Activated CD8-positive, alpha-beta memory T cell treated with anti-CD3 and anti-CD28 coated beads for 1 hour (primary cell): Measurements from ENCODE around the gene CKAP5.
"Not testable (repeated sequence)": the region's sequence is repeated elsewhere in the genome, so short reads cannot be mapped to it uniquely, and the experiment has no call there.

Experiments
- DNase-seq, 2 donors: peaks; one replicate each; pipeline ENCODE4 v3.0.0-alpha.2; 2020; ENCODE audit warnings: low read depth in 1 of 2; ENCODE audit errors: extremely low read depth in 1 of 2

CKAP5 gene

DNA sequence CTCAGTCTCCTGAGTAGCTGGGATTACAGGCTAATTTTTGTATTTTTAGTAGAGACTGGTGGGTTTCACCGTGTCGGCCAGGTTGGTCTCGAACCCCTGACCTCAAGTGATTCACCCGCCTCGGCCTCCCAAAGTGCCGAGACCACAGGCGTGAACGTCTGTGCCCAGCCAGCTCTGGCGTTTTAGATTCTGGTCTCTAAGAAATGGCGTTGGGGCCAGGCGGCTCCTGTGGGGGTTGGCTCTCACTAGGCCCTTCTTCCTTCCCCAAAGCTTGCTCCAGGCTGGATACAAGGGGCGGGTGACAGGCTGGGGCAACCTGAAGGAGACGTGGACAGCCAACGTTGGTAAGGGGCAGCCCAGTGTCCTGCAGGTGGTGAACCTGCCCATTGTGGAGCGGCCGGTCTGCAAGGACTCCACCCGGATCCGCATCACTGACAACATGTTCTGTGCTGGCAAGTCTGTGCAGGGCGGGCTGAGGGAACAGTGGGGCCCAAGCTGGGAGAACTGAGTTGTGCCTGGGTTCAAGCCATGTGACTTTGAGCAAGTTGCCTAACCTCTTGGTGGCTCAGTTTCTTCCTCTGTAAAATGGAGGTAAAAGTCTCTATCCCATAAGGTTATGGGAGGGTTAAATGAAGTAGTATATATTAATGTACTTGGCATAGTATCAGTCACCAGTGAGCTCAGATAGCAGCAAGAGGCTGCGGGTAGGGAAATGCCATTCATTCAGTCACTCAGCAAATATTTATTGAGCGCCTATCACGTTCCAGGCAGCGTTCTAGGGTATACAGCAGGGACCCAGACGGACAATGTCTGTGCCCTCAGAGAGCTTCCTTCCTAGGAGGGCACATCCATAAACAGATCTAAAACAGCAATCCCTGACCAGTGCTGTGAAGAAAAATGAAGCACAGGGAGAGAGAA, 116.7 kb downstream of the CKAP5 start:
- DNase-seq = no peak

DNA sequence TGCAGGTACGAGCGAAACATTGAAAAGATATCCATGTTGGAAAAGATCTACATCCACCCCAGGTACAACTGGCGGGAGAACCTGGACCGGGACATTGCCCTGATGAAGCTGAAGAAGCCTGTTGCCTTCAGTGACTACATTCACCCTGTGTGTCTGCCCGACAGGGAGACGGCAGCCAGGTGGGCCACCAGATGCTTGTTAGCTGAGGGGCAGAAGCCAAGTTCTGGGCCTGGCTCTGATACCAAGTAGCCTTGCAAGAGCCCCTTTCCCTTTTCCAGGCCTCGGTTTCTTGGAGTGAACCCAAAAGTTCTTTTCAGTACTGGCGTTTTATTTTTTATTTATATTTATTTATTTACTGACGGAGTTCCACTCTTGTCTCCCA, 117.4 kb downstream of the CKAP5 start:
- no peak for DNase-seq

DNA sequence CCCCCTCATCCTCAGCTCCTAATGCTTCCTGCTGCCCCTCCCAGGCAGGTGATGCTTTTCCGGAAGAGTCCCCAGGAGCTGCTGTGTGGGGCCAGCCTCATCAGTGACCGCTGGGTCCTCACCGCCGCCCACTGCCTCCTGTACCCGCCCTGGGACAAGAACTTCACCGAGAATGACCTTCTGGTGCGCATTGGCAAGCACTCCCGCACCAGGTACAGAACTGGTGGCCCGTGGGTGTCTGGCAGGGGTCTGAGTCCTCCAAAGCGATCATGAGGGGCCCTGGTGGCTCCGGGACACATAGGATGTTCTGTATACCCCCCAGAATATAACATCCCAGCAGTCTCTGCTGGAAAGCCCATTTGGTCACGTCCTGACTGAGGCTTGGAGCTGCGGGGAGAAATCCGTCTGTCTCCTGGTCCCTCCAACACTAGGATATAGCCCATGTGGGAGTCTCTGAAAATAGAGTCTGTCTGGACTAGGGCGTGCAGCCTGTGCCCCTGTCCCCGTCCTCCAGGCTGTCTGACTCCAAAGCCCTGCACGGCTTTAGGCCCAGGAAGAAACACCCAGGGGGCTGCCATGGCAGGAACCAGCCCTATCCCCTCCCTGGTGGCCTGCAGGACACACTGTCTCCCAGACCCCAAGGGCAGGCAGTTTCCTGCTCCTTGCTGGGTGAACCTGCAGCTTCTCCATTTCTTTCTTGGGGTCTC, 118.0 kb downstream of the CKAP5 start:
- no peak for DNase-seq

DNA sequence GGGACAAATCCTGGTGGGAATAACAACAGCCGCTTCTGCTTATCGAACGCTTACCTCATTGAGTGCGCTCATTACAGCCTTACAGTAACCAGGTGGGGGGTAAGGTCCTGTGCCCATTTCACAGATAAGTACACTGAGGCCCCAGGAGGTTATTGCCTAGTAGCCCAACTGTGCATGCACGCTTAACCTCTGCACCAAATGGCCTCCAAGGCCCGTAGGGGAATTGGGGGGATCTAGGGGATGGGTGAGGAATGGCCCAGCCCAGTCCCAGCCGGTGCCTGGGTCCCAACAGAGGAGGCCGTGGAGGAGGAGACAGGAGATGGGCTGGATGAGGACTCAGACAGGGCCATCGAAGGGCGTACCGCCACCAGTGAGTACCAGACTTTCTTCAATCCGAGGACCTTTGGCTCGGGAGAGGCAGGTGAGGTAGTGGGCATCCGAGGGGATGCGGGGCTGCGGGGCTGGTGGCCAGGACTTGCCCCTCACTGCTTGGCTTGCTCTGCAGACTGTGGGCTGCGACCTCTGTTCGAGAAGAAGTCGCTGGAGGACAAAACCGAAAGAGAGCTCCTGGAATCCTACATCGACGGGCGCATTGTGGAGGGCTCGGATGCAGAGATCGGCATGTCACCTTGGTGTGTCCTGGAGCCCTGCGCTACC, 119.7 kb downstream of the CKAP5 start:
- DNase-seq = no peak

DNA sequence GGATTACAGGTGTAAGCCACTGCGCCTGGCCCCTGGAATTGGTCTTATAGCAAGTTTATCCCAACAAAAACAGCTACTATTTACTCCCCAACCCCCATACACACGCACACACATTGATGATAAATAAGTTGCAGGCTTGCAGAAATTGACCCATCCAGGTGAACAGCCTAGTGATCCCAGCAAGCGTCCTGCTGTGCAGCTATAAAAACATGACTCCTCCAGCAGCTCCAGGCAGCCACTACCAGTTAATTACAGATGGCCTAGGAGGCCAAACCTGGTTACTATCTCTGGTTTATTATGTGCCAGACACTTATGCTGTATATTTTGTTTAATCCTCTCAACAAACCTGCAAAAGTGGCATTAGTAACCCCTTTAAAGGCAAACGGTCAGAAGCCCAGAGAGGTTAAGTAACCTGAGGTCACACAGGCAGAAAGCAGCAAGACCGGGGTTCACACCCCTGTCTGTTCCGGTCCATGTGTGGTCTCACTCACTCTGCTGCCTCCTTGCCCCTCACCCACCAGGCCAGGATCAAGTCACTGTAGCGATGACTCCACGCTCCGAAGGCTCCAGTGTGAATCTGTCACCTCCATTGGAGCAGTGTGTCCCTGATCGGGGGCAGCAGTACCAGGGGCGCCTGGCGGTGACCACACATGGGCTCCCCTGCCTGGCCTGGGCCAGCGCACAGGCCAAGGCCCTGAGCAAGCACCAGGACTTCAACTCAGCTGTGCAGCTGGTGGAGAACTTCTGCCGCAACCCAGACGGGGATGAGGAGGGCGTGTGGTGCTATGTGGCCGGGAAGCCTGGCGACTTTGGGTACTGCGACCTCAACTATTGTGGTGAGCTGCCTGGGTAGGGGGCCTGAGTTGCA, 120.5 kb downstream of the CKAP5 start:
- no peak for DNase-seq

DNA sequence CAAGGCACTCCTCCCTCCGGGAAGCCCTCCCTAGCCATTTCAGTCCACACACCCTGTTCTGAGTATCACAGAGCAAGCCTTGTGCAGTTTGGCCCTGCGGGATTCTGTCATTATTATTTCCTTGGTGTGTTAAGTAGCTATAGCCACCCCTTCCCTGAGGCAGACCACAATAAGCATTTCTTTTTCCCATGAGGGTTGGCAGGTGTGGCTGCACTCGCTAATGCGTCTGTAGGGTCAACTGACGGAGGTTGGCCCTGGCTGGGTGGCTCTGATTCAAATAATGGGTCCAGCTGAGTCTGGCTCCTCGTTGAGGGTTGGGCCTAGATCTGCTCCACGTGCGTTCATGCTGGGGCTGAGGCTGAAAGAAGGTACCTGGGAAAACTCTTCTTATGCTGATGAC, 122.0 kb downstream of the CKAP5 start:
- DNase-seq = no peak

DNA sequence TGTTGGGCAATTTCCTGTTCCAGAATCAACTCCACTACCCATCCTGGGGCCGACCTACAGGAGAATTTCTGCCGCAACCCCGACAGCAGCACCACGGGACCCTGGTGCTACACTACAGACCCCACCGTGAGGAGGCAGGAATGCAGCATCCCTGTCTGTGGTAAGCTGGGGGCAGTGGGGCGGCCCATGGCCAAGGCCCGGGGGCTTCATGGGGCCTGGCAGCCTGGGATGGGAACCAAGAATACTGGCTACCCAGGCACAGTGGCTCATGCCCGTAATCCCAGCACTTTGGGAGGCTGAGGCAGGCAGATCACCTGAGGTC, 122.8 kb downstream of the CKAP5 start:
- DNase-seq = no peak

DNA sequence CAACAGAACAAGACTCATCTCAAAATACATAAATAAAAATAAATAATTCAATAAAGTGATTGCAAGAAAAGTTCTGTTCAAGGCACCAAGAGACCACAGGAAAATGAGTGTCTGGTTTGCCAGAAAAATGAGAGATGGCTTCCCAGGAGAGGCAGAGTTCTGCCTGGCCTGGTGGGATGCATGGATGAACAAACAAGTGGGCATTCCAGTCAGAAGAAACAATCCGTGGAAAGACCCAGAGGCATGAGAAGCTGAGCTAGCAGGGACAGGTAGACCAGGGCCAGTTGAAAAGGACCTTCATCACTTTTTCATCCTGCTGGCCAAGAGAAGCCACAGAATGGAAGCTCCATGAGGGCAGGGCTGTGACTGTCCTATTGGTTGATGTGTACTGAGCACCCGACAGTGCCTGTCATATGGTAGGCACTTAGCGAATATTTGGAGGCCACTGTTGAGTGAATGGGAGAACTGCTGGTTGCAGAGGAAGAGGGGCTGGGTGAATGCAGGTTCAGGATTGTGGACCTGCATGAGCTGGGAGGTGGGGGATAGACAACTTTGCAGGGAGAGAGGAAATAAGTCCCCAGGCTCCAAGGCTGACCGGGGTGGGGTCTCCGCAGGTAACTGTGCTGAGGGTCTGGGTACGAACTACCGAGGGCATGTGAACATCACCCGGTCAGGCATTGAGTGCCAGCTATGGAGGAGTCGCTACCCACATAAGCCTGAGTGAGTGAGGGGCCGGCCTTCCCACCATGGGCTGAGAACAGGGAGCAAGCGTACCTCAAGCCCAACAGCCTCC, 123.3 kb downstream of the CKAP5 start:
- no peak for DNase-seq

DNA sequence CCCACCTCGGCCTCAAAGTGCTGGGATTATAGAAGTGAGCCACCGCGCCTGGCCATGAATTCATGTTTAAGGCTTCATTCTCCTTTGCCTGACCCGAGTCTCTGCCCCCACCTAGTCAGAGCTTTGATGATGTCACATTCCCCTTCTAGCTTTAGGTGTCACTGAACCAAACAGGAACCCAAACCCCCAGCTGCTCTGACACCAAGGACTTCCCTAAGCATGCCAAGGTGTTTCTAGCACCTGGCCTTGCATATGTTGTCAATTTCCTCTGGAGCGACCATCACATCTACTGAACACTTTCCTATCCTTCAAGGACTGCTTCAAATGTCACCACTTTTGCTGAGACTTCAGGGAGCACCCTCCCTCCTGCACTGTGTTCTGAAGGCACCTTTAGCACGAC, 124.8 kb downstream of the CKAP5 start:
- no peak for DNase-seq

DNA sequence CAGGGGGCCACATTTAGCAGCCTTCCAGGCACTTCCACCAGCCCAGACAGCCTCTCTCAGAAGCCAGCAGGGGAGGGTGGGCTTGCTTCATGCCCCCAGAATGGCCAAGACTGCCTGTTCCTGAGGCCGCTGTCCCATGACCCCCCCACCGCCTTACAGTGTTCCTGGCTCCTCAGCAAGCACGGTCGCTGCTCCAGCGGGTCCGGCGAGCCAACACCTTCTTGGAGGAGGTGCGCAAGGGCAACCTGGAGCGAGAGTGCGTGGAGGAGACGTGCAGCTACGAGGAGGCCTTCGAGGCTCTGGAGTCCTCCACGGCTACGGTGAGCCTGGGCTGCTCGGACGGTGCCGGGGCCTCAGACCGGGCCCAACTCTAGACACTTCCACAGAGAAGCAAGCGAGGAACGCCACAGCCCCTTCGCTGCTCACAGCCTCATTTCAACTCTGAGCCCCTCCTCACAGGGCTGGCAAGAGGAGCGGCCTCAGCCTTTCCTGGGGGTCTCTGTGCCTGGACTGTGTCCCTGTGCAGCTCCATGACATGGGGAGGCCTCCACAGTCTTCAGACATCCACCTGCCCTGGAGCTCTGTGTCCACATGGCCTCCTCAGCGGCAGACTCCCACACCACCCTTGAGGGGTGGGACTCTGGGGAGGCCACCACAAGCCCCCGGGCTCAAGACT, 126.4 kb downstream of the CKAP5 start:
- DNase-seq = no peak

DNA sequence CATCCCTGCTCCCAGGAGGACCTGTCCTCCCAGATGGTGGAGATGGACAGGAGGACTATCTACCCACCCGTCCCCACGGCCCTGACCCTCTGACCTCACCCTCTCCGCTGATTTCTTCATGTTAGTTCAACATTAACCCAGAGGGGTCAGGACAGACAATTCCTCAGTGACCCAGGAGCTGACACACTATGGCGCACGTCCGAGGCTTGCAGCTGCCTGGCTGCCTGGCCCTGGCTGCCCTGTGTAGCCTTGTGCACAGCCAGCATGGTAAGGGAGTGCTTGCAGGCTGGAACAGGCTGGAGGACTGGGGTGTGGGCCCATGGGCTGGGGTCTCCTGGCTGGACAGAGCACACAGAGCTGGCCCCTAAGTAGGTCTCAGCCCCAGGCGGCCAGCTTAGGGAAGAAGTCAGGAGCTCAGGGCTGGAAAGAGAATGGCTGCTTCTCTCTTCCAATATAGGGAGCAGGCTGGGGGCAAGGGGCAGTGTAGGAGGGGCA, 127.0 kb downstream of the CKAP5 start, which contains the start of gene F2:
TSS of gene F2 (plus strand) at position 166 of the 495 bp plus-strand sequence. CDS start at position 189, 23 bp downstream.
- no peak for DNase-seq

DNA sequence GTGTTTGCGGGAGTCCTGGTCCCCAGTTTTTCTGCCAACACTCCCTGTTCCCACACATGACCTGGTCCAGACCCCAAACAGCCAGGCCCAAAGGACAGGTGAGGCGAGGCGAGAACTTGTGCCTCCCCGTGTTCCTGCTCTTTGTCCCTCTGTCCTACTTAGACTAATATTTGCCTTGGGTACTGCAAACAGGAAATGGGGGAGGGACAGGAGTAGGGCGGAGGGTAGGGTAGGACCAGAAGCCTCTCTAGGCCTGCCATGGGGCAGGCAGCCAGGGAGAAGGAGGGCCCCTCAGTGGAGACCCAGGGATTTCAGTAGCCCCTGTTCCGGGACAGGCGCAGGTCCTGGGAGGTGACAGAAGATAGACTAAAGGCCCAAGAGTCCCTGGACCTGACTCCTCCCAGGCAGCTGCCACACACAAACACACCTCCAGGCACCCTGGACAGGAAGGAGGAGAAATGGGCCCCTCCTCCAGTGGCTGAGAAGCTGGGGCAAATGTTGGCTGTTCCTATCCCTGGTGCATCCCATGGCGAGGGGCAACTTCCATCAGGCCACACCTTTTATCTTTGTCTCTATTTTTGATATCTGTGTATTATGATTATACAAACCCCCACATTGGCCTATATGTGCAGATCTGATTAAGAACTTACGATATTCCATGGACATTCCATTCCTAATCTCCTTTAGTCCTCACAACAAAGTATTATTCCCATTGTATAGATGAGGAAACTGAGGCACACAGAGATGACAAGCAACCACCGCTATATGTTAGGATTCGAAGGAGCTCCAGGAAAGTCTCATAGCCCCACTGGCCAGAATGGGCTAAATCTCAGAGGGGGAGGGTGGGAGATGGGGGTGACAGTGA, 127.7 kb downstream of the CKAP5 start:
- DNase-seq = no peak

DNA sequence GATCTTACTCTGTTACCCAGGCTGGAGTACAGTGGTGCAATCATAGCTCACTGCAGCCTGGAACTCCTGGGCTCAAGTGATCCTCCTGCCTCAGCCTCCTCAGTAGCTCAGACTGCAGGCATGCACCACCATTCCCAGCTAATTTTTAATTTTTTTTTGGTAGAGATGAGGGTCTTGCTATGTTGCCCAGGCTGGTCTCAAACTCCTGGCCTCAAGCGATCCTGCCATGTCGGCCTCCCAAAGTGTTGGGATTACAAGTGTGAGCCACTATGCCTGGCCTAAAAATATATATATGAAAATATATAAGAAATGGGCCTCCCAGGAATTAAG, 128.3 kb downstream of the CKAP5 start:
- not testable (repeated sequence) for DNase-seq

DNA sequence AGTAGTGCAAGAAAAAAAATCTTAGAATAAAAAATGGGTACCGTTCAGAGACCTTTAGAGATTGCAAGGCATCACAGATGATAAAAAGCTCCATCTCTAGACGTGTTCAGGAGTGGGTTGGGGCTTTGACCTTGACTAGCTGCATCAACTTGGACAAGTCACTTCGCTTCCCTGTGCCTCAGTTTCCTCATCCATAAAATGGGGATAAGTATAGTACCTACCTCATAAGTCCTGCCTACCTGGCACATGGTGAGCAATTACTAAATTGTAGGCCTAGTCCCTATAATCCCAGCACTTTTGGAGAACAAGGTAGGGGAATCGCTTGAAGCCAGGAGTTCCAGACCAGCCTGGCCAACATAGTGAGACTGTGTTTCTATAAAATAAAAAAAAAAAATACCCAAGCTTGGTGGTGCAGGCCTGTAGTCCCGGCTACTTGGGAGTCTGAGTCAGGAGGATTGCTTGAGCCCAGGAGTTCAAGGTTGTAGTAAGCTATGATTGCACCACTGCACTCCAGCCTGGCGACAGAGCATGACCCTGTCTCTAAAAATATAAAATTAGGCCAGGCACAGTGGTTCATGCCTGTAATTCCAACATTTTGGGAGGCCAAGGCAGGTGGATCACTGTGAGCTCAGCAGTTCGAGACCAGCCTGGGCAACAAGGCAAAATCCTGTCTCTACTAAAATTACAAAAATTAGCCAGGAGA, 133.1 kb downstream of the CKAP5 start:
- DNase-seq = no peak

DNA sequence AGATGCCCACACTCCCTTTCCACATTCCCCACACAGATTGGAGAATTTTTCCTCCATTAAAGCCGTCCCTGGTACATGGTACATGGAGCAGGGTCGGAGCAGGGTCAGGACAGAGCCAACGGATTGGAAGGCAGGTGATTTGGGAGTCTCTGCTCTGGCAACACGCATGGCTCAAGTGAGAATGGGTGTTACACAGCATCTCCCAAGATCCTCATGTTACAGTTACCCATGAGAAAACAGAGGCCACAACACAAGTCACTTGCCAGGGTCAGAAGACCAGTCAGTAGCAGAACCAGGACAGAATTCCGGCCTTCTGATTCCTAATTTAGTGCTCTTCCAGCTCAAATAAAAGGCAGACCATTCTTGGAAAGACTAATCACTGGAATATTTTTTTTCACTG, 134.8 kb downstream of the CKAP5 start:
- DNase-seq = no peak

DNA sequence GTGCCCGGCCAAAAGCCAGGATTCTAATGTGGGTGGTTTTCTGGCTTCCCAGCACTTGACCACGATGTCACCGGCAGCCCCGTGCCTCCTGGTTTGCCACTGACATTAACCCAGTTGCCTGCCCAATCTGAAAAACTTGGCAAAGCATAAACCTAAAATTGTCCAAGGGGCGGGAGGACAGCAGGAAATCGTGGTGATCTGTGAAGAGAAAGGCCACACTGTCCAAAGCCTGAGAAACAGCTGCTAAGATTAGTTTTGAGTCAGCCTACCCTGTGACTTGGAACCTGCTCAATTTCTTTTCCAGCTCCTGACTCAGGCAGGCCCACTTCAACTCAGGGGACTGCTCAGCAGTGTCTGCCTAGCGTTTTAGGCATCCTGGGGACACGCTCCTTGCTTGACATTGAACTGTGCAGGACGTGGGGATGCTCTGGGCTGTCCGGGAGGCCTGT, 135.2 kb downstream of the CKAP5 start:
- no peak for DNase-seq

DNA sequence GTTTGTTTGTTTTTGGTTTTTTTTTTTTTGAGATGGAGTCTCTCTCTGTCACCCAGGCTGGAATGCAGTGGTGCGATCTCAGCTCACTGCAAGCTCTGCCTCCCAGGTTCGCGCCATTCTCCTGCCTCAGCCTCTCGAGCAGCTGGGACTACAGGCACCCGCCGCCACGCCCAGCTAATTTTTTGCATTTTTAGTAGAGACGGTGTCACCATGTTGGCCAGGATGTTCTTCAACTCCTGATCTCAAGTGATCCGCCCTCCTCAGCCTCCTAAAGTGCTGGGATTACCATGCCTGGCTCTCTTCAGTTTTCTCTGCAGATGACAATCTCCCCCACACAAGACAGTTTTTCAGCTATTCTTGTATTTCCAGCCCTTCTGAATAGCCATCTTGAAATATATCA, 136.7 kb downstream of the CKAP5 start:
- DNase-seq = not testable (repeated sequence)

DNA sequence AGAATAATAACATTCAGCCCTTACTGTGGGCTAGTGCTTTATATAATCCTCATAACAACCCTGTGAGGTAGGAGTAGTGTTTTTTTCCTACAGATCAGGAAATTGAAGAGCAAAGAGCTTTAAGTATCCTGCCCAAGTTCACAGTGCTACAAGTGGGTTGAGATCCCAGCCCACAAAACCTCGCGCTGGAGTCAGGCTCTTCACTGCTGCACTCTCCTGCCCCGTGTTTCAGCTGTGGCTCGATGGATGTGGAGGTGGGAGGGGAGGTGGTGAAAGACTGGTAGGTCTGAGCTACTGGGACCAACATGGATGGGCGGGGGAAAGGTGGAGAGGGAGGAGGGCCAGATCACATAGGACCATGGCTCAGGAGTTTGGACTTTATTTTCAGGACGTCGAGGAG, 139.2 kb downstream of the CKAP5 start:
- no peak for DNase-seq
